ENCODE measurements around the gene CHSY3. TPM values are rescaled to one million over a fixed set of nuclear protein-coding genes. Genes with fewer than 3 reads are reported as not detected.

CHSY3 gene
- total RNA-seq, 4 donors from 2014 or later: 0.51 to 7.8 (median 2.2) TPM

- no peak for ATAC-seq
- intact Hi-C loops (cut with DNase I; ENCODE audit: low total_unique reads): no loop called here
Measured at GRCh38 chr5:130234816-130235215, 330.6 kb downstream of the CHSY3 start.

More at GRCh38 chr5:130234816-130235215, 330.6 kb downstream of the CHSY3 start:
- Histone ChIP-seq H3K4me3 (no peak overlapping the region), H3K9me3 (no peaks in the 10 kb centered on the region), H3K4me1 (no peaks in the 10 kb centered on the region), H3K27me3 (no peaks in the 10 kb centered on the region), H3K27ac (no peak overlapping the region), H3K36me3 (no peaks in the 10 kb centered on the region)
- TF ChIP-seq POLR2A (IDR thresholded peaks at IDR 0.05) (no peak), CTCF (IDR thresholded peaks at IDR 0.05 in 4 of 5, conservative IDR thresholded peaks at IDR 0.05 in 1 of 5) (no peak)
- DNase-seq: no peak
- in situ Hi-C loops (cut with MboI; ENCODE audit: low sequenced_read_pairs in 4 of 4): no loop called here

Other genes starting within 250 kb of the CHSY3 start
- gene MINAR2, start 156.4 kb upstream of the CHSY3 start, total RNA-seq: not detected

Data from gastrocnemius medialis (tissue), 4 donors.